WTC11 (cell line): Measurements from ENCODE around the gene AGAP3. TPM values are rescaled to one million over a fixed set of nuclear protein-coding genes. Genes with fewer than 3 reads are reported as not detected.

Experiments
- ATAC-seq: fragments of 200-7000 bp; cut with Tn5 transposase; 2 replicates; pipeline ENCODE4 v1.10.0; 2021; ENCODE audit warnings: mild to moderate bottlenecking, moderate library complexity
- CTCF ChIA-PET: fragments of 300-600 bp; sonication (Branson Sonifier 250); formaldehyde crosslinking; loops from one replicate; lab custom pipeline; 2021; ENCODE audit warnings: antibody characterized with exemption; lab: Charles Lee
- POLR2A ChIA-PET: fragments of 350-600 bp; sonication (Branson Sonifier 250); formaldehyde crosslinking; loops from one replicate; lab custom pipeline; 2021; ENCODE audit warnings: antibody characterized with exemption; lab: Charles Lee
- DNase-seq: peaks from one replicate; pipeline ENCODE4 v3.0.0; 2021; ENCODE audit warnings: low spot score
- H3K27ac Mint-ChIP-seq: 2 replicates; pipeline ENCODE4 v1.8.0; 2021; ENCODE audit warnings: mixed read lengths
- H3K27me3 Mint-ChIP-seq: 2 replicates; pipeline ENCODE4 v1.8.0; 2021; ENCODE audit warnings: low read depth, mild to moderate bottlenecking, moderate library complexity, mixed read lengths
- H3K36me3 Mint-ChIP-seq: 2 replicates; pipeline ENCODE4 v1.8.0; 2021; ENCODE audit warnings: mixed read lengths
- H3K4me1 Mint-ChIP-seq: 2 replicates; pipeline ENCODE4 v1.8.0; 2022; ENCODE audit warnings: mixed read lengths
- H3K4me3 Mint-ChIP-seq: 2 replicates; pipeline ENCODE4 v1.8.0; 2021; ENCODE audit warnings: mild to moderate bottlenecking, moderate library complexity, mixed read lengths
- H3K9me3 Mint-ChIP-seq: 2 replicates; pipeline ENCODE4 v1.8.0; 2021; ENCODE audit warnings: mixed read lengths
- ATF1 ChIP-seq: sonication (generic); formaldehyde crosslinking; IDR thresholded peaks from 2 replicates; pipeline ENCODE4 v1.8.1; 2023; ENCODE audit warnings: mild to moderate bottlenecking, moderate library complexity, missing genetic modification reagents
- ATF6 ChIP-seq: sonication (generic); formaldehyde crosslinking; IDR thresholded peaks from 2 replicates; pipeline ENCODE4 v1.8.1; 2023; ENCODE audit warnings: mild to moderate bottlenecking, missing genetic modification reagents
- CBFB ChIP-seq: sonication (generic); formaldehyde crosslinking; IDR thresholded peaks from 2 replicates; pipeline ENCODE4 v1.8.1; 2022; ENCODE audit warnings: mild to moderate bottlenecking, low read depth, missing genetic modification reagents
- CREM ChIP-seq: sonication (generic); formaldehyde crosslinking; IDR thresholded peaks from 2 replicates; pipeline ENCODE4 v1.8.1; 2022; ENCODE audit warnings: mild to moderate bottlenecking, missing genetic modification reagents, moderate library complexity
- GTF2I ChIP-seq: fragments of 250-450 bp; sonication (Bioruptor Pico); conservative IDR thresholded peaks from 2 replicates; pipeline ENCODE4 v1.4.0; 2021; ENCODE audit warnings: mild to moderate bottlenecking
- JAZF1 ChIP-seq: fragments of 250-450 bp; sonication (Bioruptor Pico); IDR thresholded peaks from 2 replicates; pipeline ENCODE4 v1.9.0; 2021; ENCODE audit warnings: moderate library complexity, mild to moderate bottlenecking, inconsistent platforms
- MAX ChIP-seq: sonication (generic); formaldehyde crosslinking; IDR thresholded peaks from 2 replicates; pipeline ENCODE4 v1.8.0; 2022; ENCODE audit warnings: mild to moderate bottlenecking, missing genetic modification reagents
- NFATC4 ChIP-seq: fragments of 250-450 bp; sonication (Bioruptor Pico); IDR thresholded peaks from 2 replicates; pipeline ENCODE4 v1.9.0; 2021; ENCODE audit warnings: mild to moderate bottlenecking
- NR2C2 ChIP-seq: sonication (generic); formaldehyde crosslinking; IDR thresholded peaks from 2 replicates; pipeline ENCODE4 v1.8.0; 2022; ENCODE audit warnings: mild to moderate bottlenecking, missing genetic modification reagents
- PRRX2 ChIP-seq: fragments of 250-450 bp; sonication (Bioruptor Pico); IDR thresholded peaks from 2 replicates; pipeline ENCODE4 v1.8.0; 2021; ENCODE audit warnings: mild to moderate bottlenecking
- RELA ChIP-seq: sonication (generic); formaldehyde crosslinking; IDR thresholded peaks from 2 replicates; pipeline ENCODE4 v1.8.1; 2022; ENCODE audit warnings: missing genetic modification reagents, mild to moderate bottlenecking, borderline replicate concordance
- RORB ChIP-seq: fragments of 250-450 bp; sonication (Bioruptor Pico); IDR thresholded peaks from 2 replicates; pipeline ENCODE4 v1.9.0; 2021; ENCODE audit warnings: mild to moderate bottlenecking
- TP53 ChIP-seq: sonication (generic); formaldehyde crosslinking; IDR thresholded peaks from 2 replicates; pipeline ENCODE4 v1.8.1; 2023; ENCODE audit warnings: mild to moderate bottlenecking, missing genetic modification reagents
- ZNF423 ChIP-seq: fragments of 250-450 bp; sonication (Bioruptor Pico); IDR thresholded peaks from 2 replicates; pipeline ENCODE4 v2.1.2; 2022; ENCODE audit warnings: mild to moderate bottlenecking, moderate library complexity
- total RNA-seq: library from RNA; stranded (reverse); gene quantifications from 3 replicates; pipeline ENCODE4 v1.2.3, GENCODE V29; 2021
- TF ChIP-seq, protein P1 (sequence below): fragments of 250-450 bp; sonication (Bioruptor Pico); IDR thresholded peaks from 2 replicates; pipeline ENCODE4 v2.1.2; 2022; ENCODE audit warnings: mild to moderate bottlenecking, moderate library complexity
- TF ChIP-seq, protein P2 (sequence below): sonication (generic); formaldehyde crosslinking; IDR thresholded peaks from 2 replicates; pipeline ENCODE4 v1.8.1; 2022; ENCODE audit warnings: mild to moderate bottlenecking, moderate library complexity, missing genetic modification reagents
- TF ChIP-seq, protein P3 (sequence below): fragments of 250-450 bp; sonication (Bioruptor Pico); IDR thresholded peaks from 2 replicates; pipeline ENCODE4 v1.9.0; 2021; ENCODE audit warnings: mild to moderate bottlenecking
- TF ChIP-seq, protein P4 (sequence below): fragments of 250-450 bp; sonication (Bioruptor Pico); IDR thresholded peaks from 2 replicates; pipeline ENCODE4 v1.9.0; 2021; ENCODE audit warnings: moderate library complexity, mild to moderate bottlenecking, inconsistent platforms, borderline replicate concordance
- TF ChIP-seq, protein P5 (sequence below): sonication (generic); formaldehyde crosslinking; IDR thresholded peaks from 2 replicates; pipeline ENCODE4 v1.8.0; 2022; ENCODE audit warnings: missing genetic modification reagents
- TF ChIP-seq, protein P6 (sequence below): sonication (generic); formaldehyde crosslinking; IDR thresholded peaks from 2 replicates; pipeline ENCODE4 v1.8.1; 2022; ENCODE audit warnings: low read depth, missing genetic modification reagents, borderline replicate concordance

The AGAP3 gene
- total RNA-seq, 1 experiment from 2014 or later, result 163 TPM

- H3K4me3 Mint-ChIP-seq, result no peak overlapping the region
- TF ChIP-seq, protein P1, sequence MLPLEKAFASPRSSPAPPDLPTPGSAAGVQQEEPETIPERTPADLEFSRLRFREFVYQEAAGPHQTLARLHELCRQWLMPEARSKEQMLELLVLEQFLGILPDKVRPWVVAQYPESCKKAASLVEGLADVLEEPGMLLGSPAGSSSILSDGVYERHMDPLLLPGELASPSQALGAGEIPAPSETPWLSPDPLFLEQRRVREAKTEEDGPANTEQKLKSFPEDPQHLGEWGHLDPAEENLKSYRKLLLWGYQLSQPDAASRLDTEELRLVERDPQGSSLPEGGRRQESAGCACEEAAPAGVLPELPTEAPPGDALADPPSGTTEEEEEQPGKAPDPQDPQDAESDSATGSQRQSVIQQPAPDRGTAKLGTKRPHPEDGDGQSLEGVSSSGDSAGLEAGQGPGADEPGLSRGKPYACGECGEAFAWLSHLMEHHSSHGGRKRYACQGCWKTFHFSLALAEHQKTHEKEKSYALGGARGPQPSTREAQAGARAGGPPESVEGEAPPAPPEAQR, result no peak
- no peak for TF ChIP-seq RELA (CRISPR knock-in tag)
- TF ChIP-seq CREM (CRISPR knock-in tag), result no peak
- no peak for TF ChIP-seq JAZF1 (CRISPR knock-in tag)
- TF ChIP-seq RORB (CRISPR knock-in tag), result no peak
- no peak for TF ChIP-seq CBFB (CRISPR knock-in tag)
- TF ChIP-seq PRRX2 (CRISPR knock-in tag), result no peak
- TF ChIP-seq TP53, result no peak
- TF ChIP-seq, protein P2, sequence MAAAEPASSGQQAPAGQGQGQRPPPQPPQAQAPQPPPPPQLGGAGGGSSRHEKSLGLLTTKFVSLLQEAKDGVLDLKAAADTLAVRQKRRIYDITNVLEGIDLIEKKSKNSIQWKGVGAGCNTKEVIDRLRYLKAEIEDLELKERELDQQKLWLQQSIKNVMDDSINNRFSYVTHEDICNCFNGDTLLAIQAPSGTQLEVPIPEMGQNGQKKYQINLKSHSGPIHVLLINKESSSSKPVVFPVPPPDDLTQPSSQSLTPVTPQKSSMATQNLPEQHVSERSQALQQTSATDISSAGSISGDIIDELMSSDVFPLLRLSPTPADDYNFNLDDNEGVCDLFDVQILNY (CRISPR knock-in tag), result no peak
- no peak for TF ChIP-seq MAX (CRISPR knock-in tag)
- TF ChIP-seq, protein P3, sequence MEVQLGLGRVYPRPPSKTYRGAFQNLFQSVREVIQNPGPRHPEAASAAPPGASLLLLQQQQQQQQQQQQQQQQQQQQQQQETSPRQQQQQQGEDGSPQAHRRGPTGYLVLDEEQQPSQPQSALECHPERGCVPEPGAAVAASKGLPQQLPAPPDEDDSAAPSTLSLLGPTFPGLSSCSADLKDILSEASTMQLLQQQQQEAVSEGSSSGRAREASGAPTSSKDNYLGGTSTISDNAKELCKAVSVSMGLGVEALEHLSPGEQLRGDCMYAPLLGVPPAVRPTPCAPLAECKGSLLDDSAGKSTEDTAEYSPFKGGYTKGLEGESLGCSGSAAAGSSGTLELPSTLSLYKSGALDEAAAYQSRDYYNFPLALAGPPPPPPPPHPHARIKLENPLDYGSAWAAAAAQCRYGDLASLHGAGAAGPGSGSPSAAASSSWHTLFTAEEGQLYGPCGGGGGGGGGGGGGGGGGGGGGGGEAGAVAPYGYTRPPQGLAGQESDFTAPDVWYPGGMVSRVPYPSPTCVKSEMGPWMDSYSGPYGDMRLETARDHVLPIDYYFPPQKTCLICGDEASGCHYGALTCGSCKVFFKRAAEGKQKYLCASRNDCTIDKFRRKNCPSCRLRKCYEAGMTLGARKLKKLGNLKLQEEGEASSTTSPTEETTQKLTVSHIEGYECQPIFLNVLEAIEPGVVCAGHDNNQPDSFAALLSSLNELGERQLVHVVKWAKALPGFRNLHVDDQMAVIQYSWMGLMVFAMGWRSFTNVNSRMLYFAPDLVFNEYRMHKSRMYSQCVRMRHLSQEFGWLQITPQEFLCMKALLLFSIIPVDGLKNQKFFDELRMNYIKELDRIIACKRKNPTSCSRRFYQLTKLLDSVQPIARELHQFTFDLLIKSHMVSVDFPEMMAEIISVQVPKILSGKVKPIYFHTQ (CRISPR knock-in tag), result no peak
- TF ChIP-seq NFATC4 (CRISPR knock-in tag), result no peak
- TF ChIP-seq GTF2I (CRISPR knock-in tag), result no peak
- no peak for TF ChIP-seq ATF1
- TF ChIP-seq, protein P4, sequence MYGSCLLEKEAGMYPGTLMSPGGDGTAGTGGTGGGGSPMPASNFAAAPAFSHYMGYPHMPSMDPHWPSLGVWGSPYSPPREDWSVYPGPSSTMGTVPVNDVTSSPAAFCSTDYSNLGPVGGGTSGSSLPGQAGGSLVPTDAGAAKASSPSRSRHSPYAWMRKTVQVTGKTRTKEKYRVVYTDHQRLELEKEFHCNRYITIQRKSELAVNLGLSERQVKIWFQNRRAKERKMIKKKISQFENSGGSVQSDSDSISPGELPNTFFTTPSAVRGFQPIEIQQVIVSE (CRISPR knock-in tag), result no peak
- no peak for TF ChIP-seq ZNF423 (CRISPR knock-in tag)
- TF ChIP-seq NR2C2, result no peak
- TF ChIP-seq ATF6, result no peak
- TF ChIP-seq, protein P5, sequence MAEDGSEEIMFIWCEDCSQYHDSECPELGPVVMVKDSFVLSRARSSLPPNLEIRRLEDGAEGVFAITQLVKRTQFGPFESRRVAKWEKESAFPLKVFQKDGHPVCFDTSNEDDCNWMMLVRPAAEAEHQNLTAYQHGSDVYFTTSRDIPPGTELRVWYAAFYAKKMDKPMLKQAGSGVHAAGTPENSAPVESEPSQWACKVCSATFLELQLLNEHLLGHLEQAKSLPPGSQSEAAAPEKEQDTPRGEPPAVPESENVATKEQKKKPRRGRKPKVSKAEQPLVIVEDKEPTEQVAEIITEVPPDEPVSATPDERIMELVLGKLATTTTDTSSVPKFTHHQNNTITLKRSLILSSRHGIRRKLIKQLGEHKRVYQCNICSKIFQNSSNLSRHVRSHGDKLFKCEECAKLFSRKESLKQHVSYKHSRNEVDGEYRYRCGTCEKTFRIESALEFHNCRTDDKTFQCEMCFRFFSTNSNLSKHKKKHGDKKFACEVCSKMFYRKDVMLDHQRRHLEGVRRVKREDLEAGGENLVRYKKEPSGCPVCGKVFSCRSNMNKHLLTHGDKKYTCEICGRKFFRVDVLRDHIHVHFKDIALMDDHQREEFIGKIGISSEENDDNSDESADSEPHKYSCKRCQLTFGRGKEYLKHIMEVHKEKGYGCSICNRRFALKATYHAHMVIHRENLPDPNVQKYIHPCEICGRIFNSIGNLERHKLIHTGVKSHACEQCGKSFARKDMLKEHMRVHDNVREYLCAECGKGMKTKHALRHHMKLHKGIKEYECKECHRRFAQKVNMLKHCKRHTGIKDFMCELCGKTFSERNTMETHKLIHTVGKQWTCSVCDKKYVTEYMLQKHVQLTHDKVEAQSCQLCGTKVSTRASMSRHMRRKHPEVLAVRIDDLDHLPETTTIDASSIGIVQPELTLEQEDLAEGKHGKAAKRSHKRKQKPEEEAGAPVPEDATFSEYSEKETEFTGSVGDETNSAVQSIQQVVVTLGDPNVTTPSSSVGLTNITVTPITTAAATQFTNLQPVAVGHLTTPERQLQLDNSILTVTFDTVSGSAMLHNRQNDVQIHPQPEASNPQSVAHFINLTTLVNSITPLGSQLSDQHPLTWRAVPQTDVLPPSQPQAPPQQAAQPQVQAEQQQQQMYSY, result no peak
- TF ChIP-seq, protein P6, sequence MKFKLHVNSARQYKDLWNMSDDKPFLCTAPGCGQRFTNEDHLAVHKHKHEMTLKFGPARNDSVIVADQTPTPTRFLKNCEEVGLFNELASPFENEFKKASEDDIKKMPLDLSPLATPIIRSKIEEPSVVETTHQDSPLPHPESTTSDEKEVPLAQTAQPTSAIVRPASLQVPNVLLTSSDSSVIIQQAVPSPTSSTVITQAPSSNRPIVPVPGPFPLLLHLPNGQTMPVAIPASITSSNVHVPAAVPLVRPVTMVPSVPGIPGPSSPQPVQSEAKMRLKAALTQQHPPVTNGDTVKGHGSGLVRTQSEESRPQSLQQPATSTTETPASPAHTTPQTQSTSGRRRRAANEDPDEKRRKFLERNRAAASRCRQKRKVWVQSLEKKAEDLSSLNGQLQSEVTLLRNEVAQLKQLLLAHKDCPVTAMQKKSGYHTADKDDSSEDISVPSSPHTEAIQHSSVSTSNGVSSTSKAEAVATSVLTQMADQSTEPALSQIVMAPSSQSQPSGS (CRISPR knock-in tag), result no peak
- TF ChIP-seq, all 79 proteins: peak for 0
- no peak for ATAC-seq
- Mint-ChIP-seq H3K4me1 (peaks cover 17% of the 10 kb centered on the region), H3K27me3 (peaks cover 39% of the 10 kb centered on the region), H3K27ac (no peak overlapping the region), H3K9me3 (no peaks in the 10 kb centered on the region), H3K36me3 (no peaks in the 10 kb centered on the region; the same call in 1 of the 2 replicates)
- ChIA-PET POLR2A (no interaction called here), CTCF (interaction anchor here (1.0 to 4.2 kb wide), 2 partner anchors 20 to 34 kb away, joined by 3 to 34 read pairs; no protein-coding TSS in a partner anchor)
- DNase-seq, result no peak
Measured at GRCh38 chr7:151053096-151053495, 33.2 kb upstream of the AGAP3 start.
